HepG2 (cell line): ENCODE data around the gene FAM78A. TPM values are rescaled to one million over a fixed set of nuclear protein-coding genes. Genes with fewer than 3 reads are reported as not detected.

ENCODE experiments used
- ATAC-seq: fragments of 200-7000 bp; cut with Tn5 transposase; 3 replicates; pipeline ENCODE4 v1.9.1; 2020; ENCODE audit warnings: mild to moderate bottlenecking, moderate library complexity
- BruUV-seq: library from RNA; stranded (reverse); fragments of 400-500 nt; replicated peaks from 2 replicates; lab custom pipeline; 2021; lab: Mats Ljungman, UMichigan
- CTCF ChIA-PET: fragments of 300-600 bp; formaldehyde crosslinking; extraction: SDS; loops from one replicate; lab custom pipeline; 2021; ENCODE audit warnings: low total read pairs, inconsistent platforms, low intra/inter-chr PET ratio; lab: Yijun Ruan, JAX
- POLR2A ChIA-PET: fragments of 350-600 bp; sonication (Branson Sonifier 250); formaldehyde crosslinking; loops from one replicate; lab custom pipeline; 2020; ENCODE audit warnings: antibody characterized with exemption, inconsistent platforms; lab: Yijun Ruan, JAX
- DNase-seq: peaks from one replicate; pipeline ENCODE4 v3.0.0-alpha.2; 2015; ENCODE audit warnings: low spot score
- FAIRE-seq: peaks from 3 replicates; lab custom pipeline; 2011; peaks lifted over from hg19 to GRCh38; lab: Jason Lieb, UNC
- H2AFZ ChIP-seq: one replicate; pipeline ENCODE4 v1.6.1; 2011; ENCODE audit warnings: low read length, inconsistent platforms
- H3K27ac ChIP-seq: fragments of 300-600 bp; 3 replicates; pipeline ENCODE4 v1.8.0; 2011; ENCODE audit warnings: mixed run types, mild to moderate bottlenecking, mixed read lengths, low read length, inconsistent platforms; ENCODE audit not compliant: insufficient read depth; ENCODE audit errors: extremely low read length
- H3K27me3 ChIP-seq, 2 experiments: fragments of 200-600 bp in 1 of 2; 2 replicates in 1 of 2; 3 replicates in 1 of 2; pipeline versions ENCODE4 v1.6.0 to v1.8.0; 2011; ENCODE audit warnings: low read length in 2 of 2, mild to moderate bottlenecking in 2 of 2, moderate library complexity in 2 of 2, inconsistent platforms in 1 of 2; ENCODE audit not compliant: insufficient read depth in 2 of 2, control insufficient read depth in 1 of 2
- H3K36me3 ChIP-seq, 2 experiments: fragments of 200-600 bp in 1 of 2; replicated peaks in 1 of 2; 2 replicates in 1 of 2; 3 replicates in 1 of 2; pipeline versions ENCODE4 v1.5.1 to v1.8.0; 2011; ENCODE audit warnings: low read length in 2 of 2, inconsistent platforms in 1 of 2; ENCODE audit not compliant: insufficient read depth in 2 of 2, control insufficient read depth in 1 of 2
- H3K4me1 ChIP-seq: 2 replicates; pipeline ENCODE4 v1.5.1; 2012; ENCODE audit warnings: low read length, inconsistent platforms; ENCODE audit not compliant: insufficient read depth
- H3K4me2 ChIP-seq: 2 replicates; pipeline ENCODE4 v1.6.0; 2011; ENCODE audit warnings: low read depth, low read length, inconsistent platforms
- H3K4me3 ChIP-seq, 3 experiments: fragments of 200-600 bp in 1 of 3; sonication (generic), shearing (Covaris generic) in 1 of 3; replicated peaks in 1 of 3; 2 replicates each; pipeline ENCODE4 v1.5.1; 2011 to 2016; ENCODE audit warnings: low read length in 3 of 3, inconsistent platforms in 2 of 3, low read depth in 2 of 3, mild to moderate bottlenecking in 2 of 3, control low read depth in 1 of 3, mixed read lengths in 1 of 3; ENCODE audit not compliant: insufficient read depth in 1 of 3
- H3K79me2 ChIP-seq: one replicate; pipeline ENCODE4 v1.6.1; 2011; ENCODE audit warnings: low read length, inconsistent platforms; ENCODE audit not compliant: insufficient read depth
- H3K9ac ChIP-seq: 2 replicates; pipeline ENCODE4 v1.6.0; 2011; ENCODE audit warnings: mild to moderate bottlenecking, low read depth, low read length, inconsistent platforms; ENCODE audit not compliant: insufficient read depth
- H3K9me3 ChIP-seq: 2 replicates; pipeline ENCODE4 v1.5.1; 2012; ENCODE audit warnings: mild to moderate bottlenecking, low read length
- H4K20me1 ChIP-seq: 2 replicates; pipeline ENCODE4 v1.6.0; 2011; ENCODE audit warnings: inconsistent platforms, mild to moderate bottlenecking, low read length, moderate library complexity; ENCODE audit not compliant: insufficient read depth
- SMAD1 ChIP-seq: sonication (generic); formaldehyde crosslinking; IDR thresholded peaks from 2 replicates; pipeline ENCODE4 v1.4.0; 2020; ENCODE audit warnings: missing genetic modification reagents, low read depth, mild to moderate bottlenecking, borderline replicate concordance
- ZNF124 ChIP-seq: sonication (generic); formaldehyde crosslinking; IDR thresholded peaks from 2 replicates; pipeline ENCODE4 v1.4.0; 2020; ENCODE audit warnings: missing genetic modification reagents
- ZNF234 ChIP-seq: sonication (generic); formaldehyde crosslinking; conservative IDR thresholded peaks from 2 replicates; pipeline ENCODE4 v1.5.1; 2020; ENCODE audit warnings: mild to moderate bottlenecking, missing genetic modification reagents
- ZNF280B ChIP-seq: sonication (generic); formaldehyde crosslinking; IDR thresholded peaks from 2 replicates; pipeline ENCODE4 v1.5.0; 2020; ENCODE audit warnings: missing genetic modification reagents, mild to moderate bottlenecking, borderline replicate concordance
- ZNF431 ChIP-seq: sonication (generic); formaldehyde crosslinking; IDR thresholded peaks from 2 replicates; pipeline ENCODE4 v1.9.0; 2022; ENCODE audit warnings: missing genetic modification reagents, low read depth, mild to moderate bottlenecking, borderline replicate concordance
- ZNF547 ChIP-seq: sonication (generic); formaldehyde crosslinking; IDR thresholded peaks from 2 replicates; pipeline ENCODE4 v1.5.1; 2020; ENCODE audit warnings: mild to moderate bottlenecking, missing genetic modification reagents
- ZNF652 ChIP-seq: IDR thresholded peaks from 2 replicates; pipeline ENCODE4 v1.6.1; 2016; ENCODE audit warnings: low read depth, borderline replicate concordance
- ZNF747 ChIP-seq: sonication (generic); formaldehyde crosslinking; IDR thresholded peaks from 2 replicates; pipeline ENCODE4 v1.8.1; 2023; ENCODE audit warnings: missing genetic modification reagents, mild to moderate bottlenecking, borderline replicate concordance
- WGBS: methylation state at CpG from one replicate; pipeline ENCODE4 v1.1.6; 2017; ENCODE audit warnings: low lambda C conversion rate; 5-methylcytosine and 5-hydroxymethylcytosine counted together
- in situ Hi-C: cut with HindIII; loops from 2 replicates; pipeline ENCODE4 v1.10.0; 2017; ENCODE audit warnings: low pct_unique_long_range_greater_than_20kb; ENCODE audit not compliant: extremely low pct_ligation_motif_present
- intact Hi-C: fragments of 100-400 bp; cut with micrococcal nuclease; formaldehyde crosslinking; loops from one replicate; pipeline ENCODE4 v1.10.0; 2022; ENCODE audit not compliant: unreplicated experiment
- polyA plus RNA-seq, 8 experiments: library from polyadenylated mRNA; depleted of rRNA in 3 of 8; stranded (reverse) in 7 of 8; unstranded in 1 of 8; fragments of >200 nt; fragmentation: Illumina TruSeq in 4 of 8; extraction: Trizol in 4 of 8; gene quantifications; 2 replicates each; pipeline versions ENCODE4 v1.2.1 to v1.2.3, GENCODE V29; 2011 to 2016; ENCODE audit warnings: low read depth in 4 of 8, missing spikeins in 1 of 8, mixed read lengths in 1 of 8; ENCODE audit not compliant: insufficient read depth in 1 of 8
- total RNA-seq, 5 experiments: library from RNA; depleted of rRNA; stranded (reverse); fragments of >200 nt; fragmentation: Illumina TruSeq; extraction: Trizol; gene quantifications; 2 replicates each; pipeline ENCODE4 v1.2.3, GENCODE V29; 2016; ENCODE audit warnings: low read depth in 1 of 5

The FAM78A gene
- total and polyA plus RNA-seq, 2 of the 13 experiments (the other 11 are each of a cell fraction or from before 2014, with no cell fraction given), result 0.18 to 0.62 TPM

- TF ChIP-seq ZNF280B (CRISPR knock-in tag) (no peak), ZNF431 (CRISPR knock-in tag) (no peak), SMAD1 (CRISPR knock-in tag) (no peak), ZNF747 (CRISPR knock-in tag) (no peak), ZNF124 (no peak), ZNF234 (CRISPR knock-in tag) (no peak)
Measured at GRCh38 chr9:131279196-131279862, 3.0 kb upstream of the FAM78A start (continued).

- 7% methylated on average over 5 of the region's 10 CpGs for WGBS
- no peak for DNase-seq
- Histone ChIP-seq H3K36me3 (no peaks in the 10 kb centered on the region), H3K4me2 (peak overlapping the region; percentile 60), H2AFZ (no peak overlapping the region), H3K4me3 (peak overlapping the region in 2 of 3 experiments; percentile 3 to 68; a peak in 2 of 6 replicates), H3K4me1 (peaks cover 40% of the 10 kb centered on the region), H3K79me2 (no peaks in the 10 kb centered on the region), H3K27me3 (peaks cover 21 to 82% of the 10 kb centered on the region in 2 experiments), H3K9me3 (no peaks in the 10 kb centered on the region), H3K27ac (no peak overlapping the region), H3K9ac (no peak overlapping the region), H4K20me1 (peaks cover 3% of the 10 kb centered on the region; the same call in 1 of the 2 replicates)
- TF ChIP-seq ZNF652 (CRISPR knock-in tag) (0 out of 2 replicates have a peak, but pooled peaks have one; percentile 10), ZNF547 (CRISPR knock-in tag) (no peak)
- no TSS peak for BruUV-seq
- in situ Hi-C loops (no loop called here), intact Hi-C loops (loop anchor here (5.0 to 10.0 kb wide), 2 partner anchors 46 to 101 kb away; no protein-coding TSS in a partner anchor)
- CTCF ChIA-PET, result no interaction called here
- POLR2A ChIA-PET, result no interaction called here
- ATAC-seq, result no peak
- no peak for FAIRE-seq
Measured at GRCh38 chr9:131278702-131279111, 2.4 kb upstream of the FAM78A start.
